Measurements from ENCODE around the gene SLAIN1.

SLAIN1 gene

GRCh38 chr13:77715233-77715891 lies 17.9 kb downstream of the SLAIN1 start:
- no peak for DNase-seq

- no peak for DNase-seq
These were observed 19.2 kb downstream of the SLAIN1 start for GRCh38 chr13:77716692-77717091.

DNA sequence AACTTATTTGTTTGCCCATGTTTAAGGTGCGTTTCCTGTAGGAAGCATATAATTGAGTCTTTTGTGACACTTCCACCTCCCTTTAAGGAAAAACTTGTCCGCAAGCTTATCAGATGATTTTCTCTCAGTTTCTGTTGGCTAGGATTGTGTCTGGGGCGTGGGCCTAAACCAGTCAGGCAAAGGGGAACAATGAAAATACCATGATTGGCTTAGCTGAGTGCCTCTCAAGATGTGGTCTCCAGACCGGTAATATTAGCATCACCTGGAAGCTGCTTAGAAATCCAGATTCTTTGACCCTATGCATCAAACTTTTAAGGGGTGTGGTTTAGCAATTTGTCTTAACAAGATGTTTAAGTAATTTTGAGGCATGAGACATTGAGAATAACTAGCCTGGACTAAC lies 20.0 kb downstream of the SLAIN1 start:
- no peak for DNase-seq

DNA sequence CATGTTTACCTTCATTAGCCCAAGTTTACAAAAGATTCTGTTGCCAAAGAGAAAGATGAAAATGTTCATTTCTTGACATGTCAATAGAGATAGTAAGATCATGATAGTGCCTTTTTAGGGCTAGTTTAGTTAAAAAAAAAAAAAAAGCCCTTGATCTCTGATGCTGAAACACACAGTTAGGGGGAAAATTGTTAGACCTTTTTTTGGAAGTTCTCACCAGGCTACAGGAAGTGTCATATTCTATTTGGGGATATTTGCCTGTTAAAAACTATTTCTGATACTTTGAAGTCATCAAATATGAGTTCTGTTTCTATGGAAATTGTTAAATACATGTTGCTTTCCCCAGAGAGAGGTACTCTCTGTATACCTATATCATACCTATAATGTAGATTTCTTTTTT lies 21.6 kb downstream of the SLAIN1 start:
- DNase-seq, result no peak

DNA sequence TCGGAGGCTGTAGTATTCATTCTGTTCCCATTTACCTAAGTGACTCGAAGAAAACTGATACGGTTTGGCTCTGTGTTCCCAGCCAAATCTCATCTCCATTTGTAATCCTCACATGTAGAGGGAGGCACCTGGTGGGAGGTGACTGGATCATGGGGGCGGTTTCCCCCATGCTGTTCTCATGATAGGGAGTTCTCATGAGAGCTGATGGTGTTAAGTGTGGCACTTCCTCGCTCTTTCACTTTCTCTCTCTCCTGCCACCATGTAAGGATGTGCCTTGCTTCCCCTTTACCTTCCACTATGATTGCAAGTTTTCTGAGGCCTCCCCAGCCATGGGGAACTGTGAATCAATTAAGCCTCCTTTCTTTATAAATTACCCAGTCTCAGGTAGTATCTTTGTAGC lies 23.5 kb downstream of the SLAIN1 start:
- no peak for DNase-seq

DNA sequence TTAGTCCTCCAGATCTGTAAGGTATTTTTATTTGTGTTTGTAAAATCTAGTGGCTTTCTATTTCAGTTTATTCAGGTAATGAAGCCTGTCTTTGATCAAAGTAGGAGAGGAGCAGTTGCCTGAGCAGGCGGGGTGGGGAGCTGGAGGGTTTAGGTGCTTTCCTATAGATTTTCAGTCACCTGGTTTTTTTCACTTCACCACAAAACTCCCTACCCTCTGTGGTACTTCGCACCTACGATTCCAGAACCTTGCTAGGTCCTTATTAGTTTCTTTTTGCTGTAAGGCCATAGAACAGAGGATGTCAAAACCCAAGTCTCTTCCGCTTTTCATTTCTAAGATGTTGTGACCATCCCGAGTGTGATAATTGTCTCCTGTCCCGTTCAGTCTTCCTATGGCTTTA lies 26.6 kb downstream of the SLAIN1 start:
- no peak for DNase-seq

DNA sequence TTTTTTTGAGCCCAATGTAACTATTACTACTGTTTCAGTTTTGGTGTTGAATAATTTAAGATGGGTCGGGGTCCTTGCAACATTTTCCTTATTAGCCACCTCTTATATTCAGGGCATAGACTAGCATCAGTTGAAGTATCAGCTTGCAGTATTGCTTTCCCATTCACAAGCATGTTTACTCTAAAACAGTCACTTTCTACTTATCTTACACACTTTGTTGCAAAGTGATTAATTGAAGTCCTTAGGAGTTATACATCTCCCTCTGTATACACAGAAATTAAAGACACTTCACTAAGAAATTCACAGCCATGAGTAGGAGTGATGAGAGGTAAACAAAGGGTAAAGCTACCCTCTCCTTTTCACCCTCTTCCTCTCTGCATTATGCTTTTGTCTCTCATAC lies 27.6 kb downstream of the SLAIN1 start:
- no peak for DNase-seq

DNA sequence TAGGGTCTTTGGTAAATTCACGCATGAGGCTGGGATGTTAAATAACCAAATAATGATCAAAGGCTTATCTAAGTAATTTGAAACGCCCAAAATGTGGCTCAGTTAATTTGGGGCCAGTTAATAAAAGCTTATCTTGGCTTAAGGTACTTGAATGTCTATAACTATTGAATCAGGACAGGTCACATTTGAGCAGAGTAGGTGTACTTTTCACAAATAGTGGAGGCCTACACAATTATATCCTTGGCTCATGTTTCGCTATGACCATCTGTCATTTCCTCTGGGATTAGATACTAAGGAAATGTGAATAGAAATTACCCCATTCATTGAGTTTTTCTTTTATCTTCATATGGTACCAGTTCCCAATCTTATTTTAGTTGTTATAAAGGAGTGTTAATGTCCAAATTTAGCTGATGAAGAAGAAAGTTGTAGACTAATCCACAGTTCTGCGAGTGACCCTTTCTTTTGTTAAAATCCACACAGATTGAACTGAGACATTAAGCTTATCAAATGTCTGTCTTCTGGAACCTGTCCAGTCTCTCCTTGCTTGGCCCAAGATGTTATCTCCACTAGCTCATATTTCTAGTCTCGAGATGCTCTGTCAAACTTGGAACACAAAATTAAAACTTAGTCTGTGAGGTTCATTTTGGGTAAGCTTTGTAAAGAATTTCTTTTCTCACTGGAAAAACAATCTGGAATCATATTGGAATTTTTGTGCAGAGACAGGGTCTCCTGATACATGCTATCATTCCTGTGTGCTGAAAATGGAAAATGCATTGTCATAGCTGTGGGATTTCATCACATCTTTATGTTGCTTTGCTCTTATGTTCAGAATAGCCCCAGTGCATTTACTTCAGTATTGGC lies 31.0 kb downstream of the SLAIN1 start:
- DNase-seq, result no peak

- no peak for DNase-seq
These were observed 32.2 kb downstream of the SLAIN1 start for GRCh38 chr13:77729502-77730221.

DNA sequence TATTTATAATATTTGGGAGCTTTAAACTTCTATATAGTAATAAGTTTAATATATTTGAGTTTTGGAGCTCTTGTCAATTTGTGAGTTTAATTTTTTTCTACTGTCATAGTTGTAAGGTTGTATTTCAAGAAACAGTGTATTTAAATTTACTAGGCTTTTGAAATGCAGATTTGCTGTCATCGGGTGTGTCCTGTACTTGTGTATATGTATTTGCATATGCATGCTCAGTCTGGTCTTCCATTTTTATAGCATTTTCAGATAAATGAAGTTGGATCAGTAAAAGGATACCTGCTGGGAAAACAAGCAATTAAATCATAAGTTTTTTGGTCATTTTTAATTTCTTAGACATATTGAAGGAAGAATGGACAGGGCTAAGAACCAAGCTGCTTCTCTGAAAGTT lies 33.1 kb downstream of the SLAIN1 start:
- DNase-seq, result no peak

DNA sequence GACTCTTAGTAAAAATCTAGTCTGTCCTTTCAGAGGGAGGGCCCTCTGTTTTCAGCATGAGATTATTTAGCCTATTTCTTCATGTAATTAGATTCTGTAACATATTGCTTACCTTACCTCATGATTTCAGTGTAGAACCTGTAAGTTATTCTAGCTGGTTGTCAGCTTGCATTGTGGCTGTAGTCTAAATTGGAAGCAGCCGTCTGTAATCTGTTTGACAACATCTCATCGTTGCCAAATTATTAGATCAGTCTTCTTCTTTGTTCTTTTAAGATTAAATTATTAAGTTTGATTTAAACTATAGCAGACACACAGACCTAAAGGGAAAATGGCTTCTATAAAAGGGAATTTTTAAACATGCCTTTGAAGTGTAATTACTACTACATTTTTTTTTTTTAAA lies 34.8 kb downstream of the SLAIN1 start:
- no peak for DNase-seq

DNA sequence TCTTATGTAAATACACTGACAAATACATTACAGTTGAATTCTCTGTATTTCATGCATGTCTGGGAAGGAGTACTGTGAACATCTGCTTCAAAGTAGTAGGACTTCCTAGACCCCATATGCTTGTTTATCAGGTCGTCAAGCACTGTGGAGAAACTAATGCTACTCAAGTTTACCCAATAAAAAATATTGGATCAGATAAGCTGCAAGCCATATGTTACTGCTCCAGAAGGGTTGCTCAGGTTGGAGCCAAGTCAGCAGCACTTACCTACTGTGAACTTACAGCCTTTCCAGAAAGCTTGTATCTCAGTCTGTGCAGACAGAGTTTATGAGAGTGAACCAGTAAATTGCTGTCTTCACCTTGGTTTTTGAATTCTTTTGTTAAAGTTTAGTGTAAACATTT lies 36.2 kb downstream of the SLAIN1 start:
- no peak for DNase-seq

DNA sequence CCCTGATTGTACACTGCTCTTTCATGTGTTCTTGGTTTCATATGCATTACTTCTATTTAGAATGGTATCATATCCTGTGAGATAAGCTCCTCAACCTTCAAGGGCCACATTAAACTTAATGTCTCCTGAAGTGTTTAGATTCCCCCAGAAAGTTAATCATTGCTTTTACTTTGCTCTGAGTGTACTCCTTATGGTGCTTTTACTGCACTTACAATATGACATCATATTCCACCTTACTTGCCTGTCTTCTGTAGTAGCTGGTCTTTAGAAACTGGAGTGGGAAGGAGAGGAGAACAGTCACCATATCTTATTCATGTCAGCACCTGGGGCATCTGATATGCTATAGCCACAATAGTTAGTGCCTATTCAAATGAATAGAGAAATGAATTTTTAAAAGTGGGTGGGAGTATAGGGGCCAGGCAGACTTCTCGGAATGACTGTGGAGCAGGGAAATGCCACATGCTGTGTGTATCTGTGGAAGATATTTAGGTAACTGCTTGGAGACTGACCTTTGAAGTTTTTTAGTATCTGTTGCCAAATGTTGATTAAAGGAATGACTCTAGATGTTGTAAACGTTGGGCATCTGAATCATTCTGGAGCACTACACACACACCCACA lies 40.2 kb downstream of the SLAIN1 start:
- no peak for DNase-seq

GRCh38 chr13:77740097-77740735 lies 42.7 kb downstream of the SLAIN1 start:
- no peak for DNase-seq

DNA sequence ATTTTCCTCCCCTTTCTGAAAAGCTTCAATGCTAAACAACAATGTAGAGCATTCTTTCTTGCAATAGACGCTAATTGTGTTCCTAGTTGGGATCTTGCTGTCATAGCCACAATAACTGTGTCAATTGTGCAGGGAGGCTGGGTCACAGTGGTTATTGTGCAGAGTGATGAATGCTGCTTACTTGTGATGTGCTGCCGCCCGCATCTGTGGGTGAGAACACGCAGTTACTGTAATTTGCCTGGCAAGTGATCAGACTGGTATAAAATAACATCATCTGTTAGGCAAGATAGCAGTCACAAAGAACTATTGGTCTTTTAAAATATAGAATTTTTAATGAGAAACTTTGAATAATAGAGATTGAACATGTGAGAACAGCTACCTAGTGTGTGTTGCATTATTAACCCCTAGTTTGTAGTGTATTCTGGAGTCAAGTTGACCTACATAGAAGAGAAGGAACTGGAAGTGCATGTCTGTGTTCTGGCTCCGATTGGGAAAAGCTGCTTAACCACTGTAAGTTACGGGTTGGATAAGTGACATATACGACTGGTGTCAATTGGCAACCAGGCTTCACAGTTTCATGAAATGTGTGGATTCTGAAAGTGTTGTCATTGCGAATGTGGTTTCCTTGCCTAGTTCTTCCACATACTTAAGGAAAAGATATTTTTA lies 43.6 kb downstream of the SLAIN1 start:
- DNase-seq, result no peak

- DNase-seq, result no peak
These were observed 44.1 kb downstream of the SLAIN1 start for GRCh38 chr13:77741597-77741972.

DNA sequence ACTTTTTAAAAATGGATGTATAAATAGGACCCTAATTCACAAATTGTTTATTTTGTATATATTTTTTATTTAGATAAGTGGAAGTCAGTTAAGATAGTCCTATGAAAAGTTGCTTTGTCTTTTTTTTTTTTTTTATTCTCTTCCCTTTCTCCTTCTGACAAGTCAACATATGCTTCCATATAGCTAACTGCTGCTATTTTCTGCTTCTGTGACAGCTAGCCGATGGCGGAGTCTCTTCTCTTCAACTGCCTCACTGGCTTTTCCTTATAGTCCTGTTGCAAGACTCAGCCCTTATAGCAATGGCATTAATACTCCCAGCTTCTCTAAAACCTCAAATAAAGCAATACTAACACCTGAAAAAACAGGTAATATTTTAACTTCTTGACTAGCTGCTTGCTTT lies 45.3 kb downstream of the SLAIN1 start:
- no peak for DNase-seq

DNA sequence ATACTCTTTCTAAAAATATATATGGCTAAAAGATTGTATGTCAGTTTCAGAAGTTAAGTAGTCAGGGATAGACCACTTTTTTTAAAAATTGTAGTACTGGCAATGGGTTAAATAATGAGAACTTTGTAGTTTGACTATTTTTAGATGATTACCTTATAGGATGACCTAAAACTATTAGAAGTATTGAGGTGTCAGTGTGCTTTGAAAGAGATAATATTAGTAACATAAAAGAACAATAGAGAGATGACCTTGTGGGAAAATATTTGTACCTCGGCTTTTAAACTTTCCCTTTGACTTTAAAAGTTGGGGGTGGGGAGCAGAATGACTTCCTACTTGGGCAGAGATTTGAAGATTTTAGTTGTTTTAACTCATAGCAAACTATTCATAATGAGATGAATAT lies 48.3 kb downstream of the SLAIN1 start:
- DNase-seq, result no peak

DNA sequence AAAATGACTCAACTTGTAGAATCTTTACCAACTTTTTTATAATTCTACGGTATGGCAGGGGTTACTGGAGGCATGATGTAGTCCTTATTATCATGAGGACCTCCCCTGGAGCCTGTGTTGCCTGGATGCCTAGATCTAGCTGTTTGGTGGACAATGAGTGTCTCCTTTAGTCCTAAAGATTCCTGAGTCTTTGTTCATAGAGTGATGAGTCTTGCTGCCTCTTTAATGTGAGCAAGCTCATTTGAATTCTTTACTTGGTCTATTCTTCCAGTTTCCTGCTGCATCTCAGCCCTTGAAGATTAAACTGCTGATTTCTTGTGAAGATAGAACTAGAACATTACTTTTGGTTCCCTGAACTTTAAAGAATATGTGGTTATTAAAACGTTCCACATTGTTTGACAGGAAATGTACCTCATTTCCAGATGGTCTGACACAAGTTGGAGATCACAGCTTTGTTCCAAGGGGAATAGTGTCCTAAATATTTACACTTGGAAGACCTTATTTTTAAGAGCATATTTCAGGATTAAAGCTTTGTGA lies 51.9 kb downstream of the SLAIN1 start:
- DNase-seq, result no peak

GRCh38 chr13:77751513-77752456 lies 54.3 kb downstream of the SLAIN1 start:
- peak; percentile 19 for DNase-seq

DNA sequence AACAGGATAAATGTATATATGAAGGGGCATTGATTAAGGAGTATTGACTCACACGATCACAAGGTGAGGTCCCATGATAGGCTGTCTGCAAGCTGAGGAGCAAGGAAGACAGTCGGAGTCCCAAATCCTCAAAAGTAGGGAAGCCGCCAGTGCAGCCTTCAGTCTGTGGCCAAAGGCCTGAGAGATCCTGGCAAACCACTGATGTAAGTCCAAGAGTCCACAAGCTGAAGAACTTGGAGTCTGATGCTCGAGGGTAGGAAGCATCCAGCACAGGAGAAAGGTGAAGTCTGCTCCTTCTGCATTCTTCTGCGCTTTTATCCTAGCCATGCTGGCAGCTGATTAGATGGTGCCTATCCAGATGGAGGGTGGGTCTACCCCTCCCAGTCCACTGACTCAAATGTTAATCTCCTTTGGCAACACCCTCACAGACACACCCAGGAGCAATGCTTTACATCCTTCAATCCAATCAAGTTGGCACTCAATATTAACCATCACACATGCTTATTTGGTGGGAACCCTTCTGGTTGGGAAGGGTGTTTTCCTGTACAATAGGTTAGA lies 55.1 kb downstream of the SLAIN1 start:
- DNase-seq, result no peak

Measured in activated CD4-positive, alpha-beta T cell treated with anti-CD3 and anti-CD28 coated beads, Interleukin-2, amount 50 U/mL, for 1 hour (primary cell).